HPDE6-E6E7 (cell line): ENCODE data around the gene MICALL1.

ENCODE experiments used
- DNase-seq: peaks from one replicate; pipeline ENCODE4 v3.0.0; 2011; ENCODE audit warnings: missing footprints; ENCODE audit errors: extremely low spot score

MICALL1 gene

GRCh38 chr22:37906364-37907008, 389 bp downstream of the MICALL1 start:
- no peak for DNase-seq

DNA sequence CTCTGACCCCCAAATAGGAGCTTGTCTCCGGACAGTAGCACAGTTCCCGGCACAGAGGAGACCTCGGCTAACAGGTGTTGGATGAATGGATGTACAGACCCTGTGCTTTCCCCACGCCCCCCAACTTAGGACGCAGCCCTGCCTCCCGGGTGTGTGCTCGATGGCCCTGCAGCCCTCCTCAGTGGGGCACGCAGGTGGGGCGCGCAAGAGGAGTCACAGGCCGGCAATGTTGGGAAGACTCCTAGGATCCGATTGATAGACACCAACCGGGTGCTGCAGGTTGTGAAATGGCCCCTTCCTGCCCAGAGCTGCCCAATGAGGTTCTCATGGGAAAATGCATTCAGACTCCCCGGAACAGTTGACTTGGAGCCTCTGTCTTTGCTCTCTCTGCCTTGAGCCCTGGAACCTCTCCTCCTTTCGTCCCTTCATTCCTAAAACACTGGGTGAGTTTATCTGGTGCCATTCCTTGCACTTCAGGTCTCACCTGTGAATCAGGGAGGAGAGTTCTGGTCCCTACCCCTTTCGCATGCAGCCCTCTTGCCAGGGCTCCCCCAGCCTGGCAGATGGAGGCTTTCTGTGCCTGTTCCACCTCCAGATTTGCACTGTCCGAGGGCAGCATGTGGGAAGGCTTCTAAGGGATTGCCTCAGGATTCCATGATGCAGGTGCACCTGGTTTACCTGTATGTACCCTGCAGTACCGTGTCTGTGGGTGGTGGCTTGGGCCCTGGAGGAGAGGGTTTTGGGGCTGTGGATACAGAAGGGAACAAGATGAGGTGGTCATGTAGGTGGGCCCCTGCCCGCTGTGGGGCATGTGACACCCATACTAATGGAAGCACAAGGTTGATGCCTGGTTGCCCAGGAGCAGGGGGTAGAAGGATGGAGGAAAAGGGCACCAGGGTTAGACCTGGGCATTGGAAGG, 1.2 kb downstream of the MICALL1 start:
- DNase-seq: no peak

DNA sequence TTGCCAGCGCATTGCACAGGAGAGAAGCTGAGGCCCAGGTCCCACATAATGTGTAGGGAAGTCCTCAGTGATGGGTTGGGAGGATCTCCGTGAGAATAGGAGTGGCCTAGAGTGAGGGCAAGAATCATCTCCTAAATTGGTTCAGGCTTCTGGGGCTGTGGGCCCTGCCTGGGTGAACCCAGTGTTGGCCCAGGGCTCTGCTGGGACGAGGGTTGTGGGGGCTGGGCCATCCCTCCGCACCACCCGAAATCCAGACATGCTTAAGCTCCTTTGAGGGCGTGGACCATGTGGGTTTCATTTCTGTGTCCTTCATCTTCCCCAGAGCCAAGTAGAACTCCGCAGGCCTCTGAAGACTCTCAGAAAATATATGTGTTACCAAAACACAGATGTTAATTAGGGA, 3.7 kb downstream of the MICALL1 start:
- DNase-seq: no peak

- DNase-seq: no peak
Observed at GRCh38 chr22:37910890-37911672, 5.0 kb downstream of the MICALL1 start.

DNA sequence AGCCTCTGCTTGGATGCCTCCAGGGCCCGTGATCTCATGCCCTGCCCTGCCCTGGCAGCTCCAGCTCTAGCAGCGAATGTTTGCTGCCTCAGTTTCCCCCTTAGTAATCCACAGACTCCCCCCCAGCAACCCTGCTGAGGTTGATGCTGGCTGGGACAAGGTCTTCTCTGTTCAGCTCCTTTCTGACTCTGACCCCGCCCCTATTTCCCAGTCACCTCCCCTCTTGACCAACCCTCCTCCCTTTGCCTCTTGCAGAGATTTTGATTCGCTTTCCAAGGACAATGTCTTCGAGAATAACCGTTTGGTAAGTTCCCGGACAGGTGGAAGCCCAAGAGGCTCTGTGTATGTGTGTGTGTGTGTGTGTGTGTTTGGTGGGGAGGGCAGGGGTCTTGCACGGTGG, 5.6 kb downstream of the MICALL1 start:
- DNase-seq: no peak

- no peak for DNase-seq
Observed at GRCh38 chr22:37912171-37912570, 6.1 kb downstream of the MICALL1 start.

GRCh38 chr22:37913233-37913721, 7.2 kb downstream of the MICALL1 start:
- no peak for DNase-seq

GRCh38 chr22:37916311-37916710, 10.2 kb downstream of the MICALL1 start:
- DNase-seq: no peak

GRCh38 chr22:37917874-37918548, 11.9 kb downstream of the MICALL1 start:
- no peak for DNase-seq

GRCh38 chr22:37918580-37919270, 12.6 kb downstream of the MICALL1 start:
- DNase-seq: no peak

- DNase-seq: no peak
Observed at GRCh38 chr22:37920126-37920525, 14.0 kb downstream of the MICALL1 start.

- DNase-seq: no peak
Observed at GRCh38 chr22:37922191-37922590, 16.1 kb downstream of the MICALL1 start.

DNA sequence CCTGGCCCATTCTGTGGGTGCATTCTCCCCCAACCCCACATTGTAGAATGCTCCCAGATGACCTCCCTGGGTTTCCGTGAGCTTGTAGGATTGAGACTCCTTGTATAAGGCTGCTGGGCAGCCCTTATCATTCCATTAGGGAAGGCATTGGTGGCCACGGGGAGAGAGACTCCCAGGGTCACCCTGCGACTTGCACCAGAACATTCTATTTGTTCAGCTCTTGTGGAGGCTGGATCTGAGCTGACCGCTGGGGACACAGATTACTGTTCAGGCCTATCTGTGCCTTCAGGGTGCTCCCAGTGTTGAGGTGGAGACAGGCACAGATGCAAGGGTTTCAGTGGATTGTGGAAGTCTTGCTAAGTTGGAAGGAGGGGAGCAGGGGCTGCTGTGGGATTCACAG, 17.8 kb downstream of the MICALL1 start:
- no peak for DNase-seq

DNA sequence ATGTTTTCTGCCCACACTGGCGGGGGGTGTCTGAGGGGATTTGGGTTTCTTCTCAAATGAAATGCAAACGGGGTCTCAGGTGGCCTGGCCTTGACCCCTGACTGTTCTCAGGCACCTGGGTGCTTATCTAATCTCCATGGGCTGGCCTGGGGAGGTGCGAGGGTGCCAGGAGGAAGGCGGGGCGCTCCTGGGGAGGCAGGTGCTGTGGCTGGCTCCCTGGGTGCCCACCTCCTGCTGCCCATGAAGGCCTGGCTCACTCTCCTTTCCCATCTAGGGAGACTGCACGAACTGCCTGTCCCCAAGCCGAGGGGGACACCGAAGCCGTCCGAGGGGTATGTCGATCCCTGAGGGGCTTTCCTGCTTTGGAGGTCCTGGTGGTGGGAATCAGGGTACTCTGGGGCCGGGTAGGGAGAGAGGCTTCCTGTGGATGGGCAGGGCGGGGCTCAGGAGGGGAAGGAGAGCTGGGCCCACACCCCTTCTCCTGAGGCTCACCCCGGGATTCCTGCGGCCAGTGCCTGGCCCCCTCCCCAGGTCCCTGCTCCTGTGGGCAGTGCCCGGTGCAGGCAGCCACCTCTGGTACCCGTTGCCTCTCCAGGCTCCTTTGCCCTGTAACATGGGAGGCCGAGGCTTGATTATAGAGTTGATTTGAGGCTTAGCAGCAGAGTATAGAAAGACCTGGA, 18.4 kb downstream of the MICALL1 start:
- no peak for DNase-seq

DNA sequence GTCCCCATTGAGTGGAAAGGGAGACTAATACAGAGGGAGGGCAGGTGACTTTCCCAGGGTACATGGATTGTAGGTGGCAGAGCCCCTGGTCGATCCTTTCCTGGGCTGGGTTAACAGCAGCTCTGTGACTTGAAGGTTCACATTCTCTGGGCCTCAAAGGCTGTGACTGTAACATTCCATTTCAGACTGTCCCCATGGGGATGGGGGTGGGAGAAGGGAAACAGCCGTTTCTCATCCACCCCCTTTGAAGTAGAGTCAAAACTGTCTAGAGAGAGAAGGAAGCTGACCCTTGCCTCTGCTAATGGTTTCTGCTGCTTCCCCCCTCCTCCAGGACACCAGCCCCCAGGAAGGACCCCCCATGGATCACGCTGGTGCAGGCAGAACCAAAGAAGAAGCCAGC, 19.2 kb downstream of the MICALL1 start:
- DNase-seq: no peak

- DNase-seq: no peak
Observed at GRCh38 chr22:37925767-37926166, 19.7 kb downstream of the MICALL1 start.

GRCh38 chr22:37926358-37926757, 20.3 kb downstream of the MICALL1 start:
- DNase-seq: no peak

- DNase-seq: no peak
Observed at GRCh38 chr22:37926771-37927636, 20.9 kb downstream of the MICALL1 start.

- DNase-seq: no peak
Observed at GRCh38 chr22:37927637-37927936, 21.5 kb downstream of the MICALL1 start.

DNA sequence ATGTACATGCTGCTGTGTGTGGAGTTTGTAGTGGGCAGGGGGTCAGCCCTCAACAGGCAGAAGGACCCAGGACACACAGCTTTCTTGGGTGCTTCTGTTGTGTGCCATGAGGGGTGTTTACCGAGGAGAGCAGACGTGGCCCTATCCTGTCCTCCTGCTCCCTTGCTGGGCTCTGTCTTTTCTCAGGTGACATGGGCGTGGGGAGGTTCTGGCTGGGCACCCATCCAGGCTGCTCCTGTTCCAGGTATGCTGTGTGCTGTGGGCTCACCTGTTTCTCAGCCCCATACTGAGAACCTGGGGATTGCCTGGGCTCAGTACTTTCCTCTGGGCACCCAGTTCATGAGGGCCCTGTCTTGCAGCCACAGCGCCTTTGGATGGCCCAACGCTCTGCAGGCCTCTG, 23.3 kb downstream of the MICALL1 start:
- no peak for DNase-seq
